GM23338 (cell line): Measurements from ENCODE around the gene CLOCK. TPM values are rescaled to one million over a fixed set of nuclear protein-coding genes. Genes with fewer than 3 reads are reported as not detected.

ENCODE experiments used
- ATAC-seq: fragments of 200-7000 bp; cut with Tn5 transposase; 3 replicates; pipeline ENCODE4 v1.9.1; 2020
- DNase-seq: peaks from one replicate; pipeline ENCODE4 v3.0.0-alpha.2; 2015; ENCODE audit warnings: low spot score
- H2AFZ ChIP-seq: fragments of 200-600 bp; sonication (generic); 2 replicates; pipeline ENCODE4 v1.8.0; 2016; ENCODE audit warnings: antibody characterized with exemption, mild to moderate bottlenecking, moderate library complexity
- H3F3A ChIP-seq: fragments of 200-600 bp; sonication (generic); replicated peaks from 2 replicates; pipeline ENCODE4 v1.8.0; 2017; ENCODE audit warnings: antibody characterized with exemption, mixed run types, low read depth
- H3K27ac ChIP-seq: fragments of 200-600 bp; sonication (generic); 2 replicates; pipeline ENCODE4 v1.6.1; 2016; ENCODE audit warnings: low read depth
- H3K27me3 ChIP-seq: fragments of 200-600 bp; sonication (generic); 2 replicates; pipeline ENCODE4 v1.8.0; 2016; ENCODE audit warnings: mild to moderate bottlenecking, mixed run types, moderate library complexity; ENCODE audit not compliant: insufficient read depth
- H3K36me3 ChIP-seq: fragments of 200-600 bp; sonication (generic); 2 replicates; pipeline ENCODE4 v1.8.0; 2016; ENCODE audit warnings: mild to moderate bottlenecking; ENCODE audit not compliant: insufficient read depth
- H3K4me1 ChIP-seq: fragments of 200-600 bp; sonication (generic); 2 replicates; pipeline ENCODE4 v1.8.0; 2016; ENCODE audit warnings: mild to moderate bottlenecking, moderate library complexity; ENCODE audit not compliant: insufficient read depth
- H3K4me2 ChIP-seq: fragments of 200-600 bp; sonication (generic); 2 replicates; pipeline ENCODE4 v1.7.1; 2017; ENCODE audit warnings: mixed run types
- H3K4me3 ChIP-seq: fragments of 200-600 bp; sonication (generic); 2 replicates; pipeline ENCODE4 v1.6.1; 2016; ENCODE audit warnings: mixed run types
- H3K79me2 ChIP-seq: fragments of 200-600 bp; sonication (generic); replicated peaks from 2 replicates; pipeline ENCODE4 v1.8.0; 2017; ENCODE audit warnings: mild to moderate bottlenecking; ENCODE audit not compliant: insufficient read depth
- H3K9me2 ChIP-seq: fragments of 200-600 bp; sonication (generic); 2 replicates; pipeline ENCODE4 v1.8.0; 2017; ENCODE audit not compliant: insufficient read depth
- H4K20me1 ChIP-seq: fragments of 200-600 bp; sonication (generic); replicated peaks from 2 replicates; pipeline ENCODE4 v1.8.0; 2017; ENCODE audit warnings: mild to moderate bottlenecking; ENCODE audit not compliant: insufficient read depth
- H3K27ac Mint-ChIP-seq: 2 replicates; pipeline ENCODE4 v1.8.0; 2020; ENCODE audit warnings: inconsistent platforms, mild to moderate bottlenecking, moderate library complexity, mixed read lengths
- H3K27me3 Mint-ChIP-seq: 3 replicates; pipeline ENCODE4 v1.8.0; 2022; ENCODE audit warnings: low read depth, mild to moderate bottlenecking, moderate library complexity, mixed read lengths, inconsistent platforms; ENCODE audit not compliant: insufficient read depth, poor library complexity
- H3K36me3 Mint-ChIP-seq: 3 replicates; pipeline ENCODE4 v1.8.0; 2021; ENCODE audit warnings: low read depth, mild to moderate bottlenecking, inconsistent platforms, moderate library complexity, mixed read lengths
- H3K4me1 Mint-ChIP-seq: 3 replicates; pipeline ENCODE4 v1.8.0; 2020; ENCODE audit warnings: mild to moderate bottlenecking, inconsistent platforms, mixed read lengths
- H3K4me3 Mint-ChIP-seq: 3 replicates; pipeline ENCODE4 v1.8.0; 2021; ENCODE audit warnings: moderate library complexity, mild to moderate bottlenecking, inconsistent platforms, mixed read lengths
- H3K9me3 Mint-ChIP-seq: 3 replicates; pipeline ENCODE4 v1.8.0; 2020; ENCODE audit warnings: moderate library complexity, mild to moderate bottlenecking, inconsistent platforms, mixed read lengths
- CREB1 ChIP-seq: fragments of 250-450 bp; sonication (Bioruptor Pico); IDR thresholded peaks from 2 replicates; pipeline ENCODE4 v1.5.0; 2020; ENCODE audit warnings: low read depth, mild to moderate bottlenecking, moderate library complexity
- JUNB ChIP-seq: IDR thresholded peaks from one replicate; pipeline ENCODE4 v1.6.1; 2016; ENCODE audit warnings: antibody characterized with exemption; ENCODE audit not compliant: unreplicated experiment
- NANOG ChIP-seq: IDR thresholded peaks from 2 replicates; pipeline ENCODE4 v1.6.1; 2016; ENCODE audit warnings: antibody characterized with exemption, borderline replicate concordance
- POLR2AphosphoS5 ChIP-seq: IDR thresholded peaks from 2 replicates; pipeline ENCODE4 v1.6.1; 2016; ENCODE audit warnings: antibody characterized with exemption, low read depth
- STAT1 ChIP-seq: IDR thresholded peaks from one replicate; pipeline ENCODE4 v1.6.1; 2016; ENCODE audit warnings: antibody characterized with exemption; ENCODE audit not compliant: unreplicated experiment
- ZNF462 ChIP-seq: fragments of 250-450 bp; sonication (Bioruptor Pico); IDR thresholded peaks from 2 replicates; pipeline ENCODE4 v1.5.0; 2020; ENCODE audit warnings: mild to moderate bottlenecking, moderate library complexity
- polyA plus RNA-seq: library from polyadenylated mRNA; unstranded; fragments of >200 nt; fragmentation: Nextera tagmentation; extraction: Ambion mirVana; gene quantifications from 2 replicates; pipeline ENCODE4 v1.2.1, GENCODE V29; 2016
- total RNA-seq: library from RNA; depleted of rRNA; stranded (reverse); fragments of >200 nt; shearing (Covaris generic); gene quantifications from 2 replicates; pipeline ENCODE4 v1.2.3, GENCODE V29; 2014
- TF ChIP-seq, protein P1 (sequence below): IDR thresholded peaks from 2 replicates; pipeline ENCODE4 v1.6.1; 2016; ENCODE audit warnings: antibody characterized with exemption
- TF ChIP-seq, protein P2 (sequence below), 2 experiments: fragments of 200-600 bp in 1 of 2; sonication (generic) in 1 of 2; conservative IDR thresholded peaks; 2 replicates each; pipeline versions ENCODE4 v1.5.1 to v1.6.1; 2016 to 2017; ENCODE audit warnings: antibody characterized with exemption in 2 of 2, low read depth in 2 of 2, mild to moderate bottlenecking in 2 of 2, moderate library complexity in 1 of 2

Gene CLOCK
- total and polyA plus RNA-seq, 2 experiments from 2014 or later: 17.1 to 28.8 TPM

DNA sequence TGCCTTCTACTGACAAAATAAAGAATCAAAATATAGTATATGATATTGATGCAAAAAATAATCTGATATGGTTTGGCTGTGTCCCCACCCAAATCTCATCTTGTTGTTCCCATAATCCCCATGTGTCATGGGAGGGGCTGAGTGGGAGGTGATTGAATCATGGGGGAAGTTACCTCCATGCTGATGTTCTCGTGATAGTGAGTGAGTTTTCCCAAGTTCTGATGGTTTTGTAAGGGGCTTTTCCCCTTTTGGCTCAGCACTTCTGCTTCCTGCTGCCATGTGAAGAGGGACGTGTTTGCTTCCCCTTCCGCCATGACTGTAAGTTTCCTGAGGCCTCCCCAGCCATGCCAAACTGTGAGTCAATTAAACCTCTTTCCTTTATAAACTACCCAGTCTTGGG is 80.7 kb downstream of the CLOCK start (continued):
- TF ChIP-seq ZNF462 (CRISPR knock-in tag): no peak
- no peak for TF ChIP-seq CREB1 (CRISPR knock-in tag)
- no peak for TF ChIP-seq POLR2AphosphoS5

- H3K4me3 ChIP-seq: no peak overlapping the region
- ATAC-seq (no peak), DNase-seq (no peak)
- TF ChIP-seq NANOG: no peak
- TF ChIP-seq STAT1: no peak
- TF ChIP-seq, protein P1, sequence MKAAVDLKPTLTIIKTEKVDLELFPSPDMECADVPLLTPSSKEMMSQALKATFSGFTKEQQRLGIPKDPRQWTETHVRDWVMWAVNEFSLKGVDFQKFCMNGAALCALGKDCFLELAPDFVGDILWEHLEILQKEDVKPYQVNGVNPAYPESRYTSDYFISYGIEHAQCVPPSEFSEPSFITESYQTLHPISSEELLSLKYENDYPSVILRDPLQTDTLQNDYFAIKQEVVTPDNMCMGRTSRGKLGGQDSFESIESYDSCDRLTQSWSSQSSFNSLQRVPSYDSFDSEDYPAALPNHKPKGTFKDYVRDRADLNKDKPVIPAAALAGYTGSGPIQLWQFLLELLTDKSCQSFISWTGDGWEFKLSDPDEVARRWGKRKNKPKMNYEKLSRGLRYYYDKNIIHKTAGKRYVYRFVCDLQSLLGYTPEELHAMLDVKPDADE: no peak
- TF ChIP-seq ZNF462 (CRISPR knock-in tag): no peak
- TF ChIP-seq JUNB: no peak
- TF ChIP-seq, protein P2, sequence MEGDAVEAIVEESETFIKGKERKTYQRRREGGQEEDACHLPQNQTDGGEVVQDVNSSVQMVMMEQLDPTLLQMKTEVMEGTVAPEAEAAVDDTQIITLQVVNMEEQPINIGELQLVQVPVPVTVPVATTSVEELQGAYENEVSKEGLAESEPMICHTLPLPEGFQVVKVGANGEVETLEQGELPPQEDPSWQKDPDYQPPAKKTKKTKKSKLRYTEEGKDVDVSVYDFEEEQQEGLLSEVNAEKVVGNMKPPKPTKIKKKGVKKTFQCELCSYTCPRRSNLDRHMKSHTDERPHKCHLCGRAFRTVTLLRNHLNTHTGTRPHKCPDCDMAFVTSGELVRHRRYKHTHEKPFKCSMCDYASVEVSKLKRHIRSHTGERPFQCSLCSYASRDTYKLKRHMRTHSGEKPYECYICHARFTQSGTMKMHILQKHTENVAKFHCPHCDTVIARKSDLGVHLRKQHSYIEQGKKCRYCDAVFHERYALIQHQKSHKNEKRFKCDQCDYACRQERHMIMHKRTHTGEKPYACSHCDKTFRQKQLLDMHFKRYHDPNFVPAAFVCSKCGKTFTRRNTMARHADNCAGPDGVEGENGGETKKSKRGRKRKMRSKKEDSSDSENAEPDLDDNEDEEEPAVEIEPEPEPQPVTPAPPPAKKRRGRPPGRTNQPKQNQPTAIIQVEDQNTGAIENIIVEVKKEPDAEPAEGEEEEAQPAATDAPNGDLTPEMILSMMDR (conservative IDR thresholded peaks at IDR 0.05; ENCODE audit: low read depth in 2 of 2): no peak
- Mint-ChIP-seq H3K4me3 (no peak overlapping the region), H3K36me3 (peaks cover 6% of the 10 kb centered on the region), H3K4me1 (no peaks in the 10 kb centered on the region), H3K9me3 (no peaks in the 10 kb centered on the region), H3K27ac (no peak overlapping the region), H3K27me3 (no peaks in the 10 kb centered on the region)
- no peaks in the 10 kb centered on the region for H3K9me2 ChIP-seq
- H2AFZ ChIP-seq: no peak overlapping the region
- no peaks in the 10 kb centered on the region for H3K4me1 ChIP-seq
- H3F3A ChIP-seq: no peaks in the 10 kb centered on the region
- H3K27me3 ChIP-seq: no peaks in the 10 kb centered on the region
- no peak overlapping the region for H3K4me2 ChIP-seq
- no peak overlapping the region for H3K27ac ChIP-seq
- no peaks in the 10 kb centered on the region for H4K20me1 ChIP-seq
- no peaks in the 10 kb centered on the region for H3K36me3 ChIP-seq
- H3K79me2 ChIP-seq: no peaks in the 10 kb centered on the region
Measured at GRCh38 chr4:55458611-55459010, 88.1 kb downstream of the CLOCK start.
